ENCODE measurements around the gene PLD1.
"Not testable (repeated sequence)": the region's sequence is repeated elsewhere in the genome, so short reads cannot be mapped to it uniquely, and the experiment has no call there.

Gene PLD1

DNA sequence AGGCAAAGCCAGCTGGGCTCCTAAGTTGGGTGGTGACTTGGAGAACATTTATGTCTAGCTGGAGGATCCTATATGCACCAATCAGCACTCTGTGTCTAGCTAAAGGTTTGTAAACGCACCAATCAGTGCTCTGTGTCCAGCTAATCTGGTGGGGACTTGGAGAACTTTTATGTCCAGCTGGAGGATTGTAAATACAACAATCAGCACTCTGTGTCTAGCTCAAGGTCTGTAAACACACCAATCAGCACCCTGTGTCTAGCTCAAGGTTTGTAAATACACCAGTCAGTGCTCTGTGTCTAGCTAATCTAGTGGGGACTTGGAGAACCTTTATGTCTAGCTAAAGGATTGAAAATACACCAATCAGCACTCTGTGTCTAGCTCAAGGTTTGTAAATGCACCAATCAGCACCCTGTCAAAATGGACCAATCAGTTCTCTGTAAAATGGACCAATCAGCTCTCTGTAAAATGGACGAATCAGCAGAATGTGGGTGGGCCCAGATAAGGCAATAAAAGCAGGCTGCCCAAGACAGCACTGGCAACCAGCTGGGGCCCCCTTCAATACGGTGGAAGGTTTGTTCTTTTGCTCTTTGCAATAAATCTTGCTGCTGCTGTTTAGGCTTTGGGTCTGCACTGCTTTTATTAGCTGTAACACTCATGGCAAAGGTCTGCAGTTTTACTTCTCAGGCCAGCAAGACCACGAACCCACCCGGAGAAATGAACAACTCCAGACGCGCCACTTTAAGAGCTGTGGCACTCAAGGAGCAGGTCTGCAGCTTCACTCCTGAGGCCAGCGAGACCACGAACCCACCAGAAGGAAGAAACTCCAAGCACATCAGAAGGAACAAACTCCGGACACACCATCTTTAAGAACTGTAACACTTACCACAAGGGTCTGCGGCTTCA is 63.7 kb downstream of the PLD1 start:
- not testable (repeated sequence) for DNase-seq (ENCODE audit: low spot score)

DNA sequence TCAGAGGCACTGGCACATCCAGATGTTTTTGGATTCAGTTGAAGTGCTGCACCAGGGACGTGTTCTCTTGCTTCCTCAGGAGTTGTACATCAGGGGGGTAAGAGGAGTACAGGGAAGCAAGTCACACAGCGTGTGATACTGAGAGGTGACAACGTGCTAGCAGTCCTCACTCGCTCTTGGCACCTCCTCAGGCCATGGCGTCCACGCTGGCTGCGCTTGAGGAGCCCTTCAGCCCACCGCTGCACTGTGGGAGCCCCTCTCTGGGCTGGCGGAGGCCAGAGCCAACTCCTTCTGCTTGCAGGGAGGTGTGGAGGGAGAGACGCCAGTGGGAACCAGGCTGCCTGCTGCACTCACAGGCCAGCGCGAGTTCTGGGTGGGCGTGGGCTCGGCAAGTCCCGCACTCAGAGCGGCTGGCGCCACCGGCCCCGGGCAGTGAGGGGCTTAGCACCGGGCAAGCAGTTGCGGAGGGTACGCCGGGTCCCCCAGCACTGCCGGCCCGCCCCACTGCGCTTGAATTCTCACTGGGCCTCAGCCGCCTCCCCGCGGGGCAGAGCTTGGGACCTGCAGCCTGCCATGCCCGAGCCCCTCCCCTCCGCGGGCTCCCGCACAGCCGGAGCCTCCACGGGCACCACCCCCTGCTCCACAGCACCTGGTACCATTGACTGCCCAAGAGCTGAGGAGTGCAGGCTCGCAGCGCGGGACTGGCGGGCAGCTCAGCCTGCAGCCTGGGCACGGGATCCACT is 64.5 kb downstream of the PLD1 start:
- no peak for DNase-seq (ENCODE audit: low spot score)

DNA sequence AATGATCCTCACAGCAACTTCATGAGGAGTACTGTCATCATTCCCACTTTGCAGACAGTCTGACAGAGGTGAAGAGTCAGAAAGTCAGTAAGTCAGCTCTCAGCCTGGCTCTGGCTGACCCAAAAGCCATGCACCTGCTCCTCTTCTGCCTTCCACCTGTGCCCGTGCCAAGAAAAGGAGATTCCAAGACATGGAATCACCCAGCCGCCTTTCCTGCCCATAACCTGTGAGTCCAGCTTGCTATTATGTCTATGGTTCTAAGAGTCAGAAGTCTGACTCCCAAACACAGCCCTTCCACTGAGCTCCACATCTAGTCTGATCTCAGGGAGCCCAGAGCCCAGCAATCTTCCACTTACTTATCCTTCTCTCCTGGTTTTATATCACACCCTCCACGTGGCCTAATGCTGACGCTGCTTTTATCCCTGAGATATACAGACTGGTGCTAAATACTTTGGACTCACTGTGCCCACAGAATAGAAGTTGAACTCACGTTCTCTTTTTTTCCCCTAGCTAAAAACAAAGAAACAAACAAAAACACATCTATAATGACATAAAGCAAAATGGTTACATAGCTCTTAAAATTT is 66.0 kb downstream of the PLD1 start:
- no peak for DNase-seq (ENCODE audit: low spot score)

DNA sequence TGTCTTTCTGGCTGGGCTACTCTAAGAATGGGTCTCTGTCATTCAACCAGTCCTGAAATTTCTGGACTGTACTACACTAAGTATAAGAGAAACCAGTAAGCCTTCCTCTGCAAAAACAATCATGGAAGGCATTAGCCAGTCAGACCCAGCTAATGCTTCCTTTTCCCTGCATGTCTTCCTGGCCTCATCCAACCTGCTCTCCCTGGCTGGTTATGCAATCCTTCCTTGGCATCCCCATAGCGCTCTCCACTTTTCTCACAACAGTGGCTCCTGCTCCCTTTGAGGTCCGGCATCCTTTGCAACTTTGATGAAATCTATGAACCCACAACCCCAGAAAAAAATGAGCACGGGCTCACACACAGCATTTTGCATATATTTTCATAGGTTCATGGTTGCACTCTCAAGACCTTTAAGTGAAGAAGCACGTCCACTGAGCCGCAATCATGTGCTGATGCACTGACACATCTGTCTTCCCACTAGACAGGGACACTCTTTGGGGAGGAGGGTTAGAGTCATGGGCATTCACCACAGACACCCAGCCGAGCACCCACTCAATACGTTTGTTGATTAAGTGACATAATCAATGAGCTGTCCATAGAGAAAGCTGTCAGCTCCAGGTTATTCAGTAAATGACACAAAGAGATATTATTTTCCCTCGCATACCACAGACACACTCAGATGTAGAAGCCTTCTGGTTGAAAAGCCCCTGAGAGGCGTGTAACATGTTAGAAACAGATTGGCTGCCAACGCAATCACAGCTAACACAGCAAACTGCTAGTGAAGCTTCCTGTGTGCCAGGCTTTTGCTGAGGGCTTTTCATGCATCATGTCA is 66.7 kb downstream of the PLD1 start:
- no peak for DNase-seq (ENCODE audit: low spot score)

DNA sequence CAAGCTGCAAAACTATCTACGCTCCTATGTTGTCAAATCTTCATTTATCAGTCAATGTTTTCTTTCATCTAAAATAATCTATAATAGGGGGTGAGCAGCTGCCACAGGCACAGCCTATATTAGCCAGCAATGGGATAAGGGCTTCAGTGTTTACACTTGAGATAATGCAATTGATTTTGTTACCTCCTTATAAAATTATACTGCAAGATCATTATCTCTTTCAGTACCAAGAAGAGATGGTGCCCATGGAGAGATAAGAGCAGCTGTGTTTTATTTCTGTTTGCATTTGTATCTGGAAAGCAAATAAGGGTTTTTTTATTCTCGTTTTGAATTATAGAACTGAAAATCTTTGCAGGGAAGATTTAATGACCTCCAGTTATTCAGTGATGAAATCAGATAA is 68.9 kb downstream of the PLD1 start:
- no peak for DNase-seq (ENCODE audit: low spot score)

DNA sequence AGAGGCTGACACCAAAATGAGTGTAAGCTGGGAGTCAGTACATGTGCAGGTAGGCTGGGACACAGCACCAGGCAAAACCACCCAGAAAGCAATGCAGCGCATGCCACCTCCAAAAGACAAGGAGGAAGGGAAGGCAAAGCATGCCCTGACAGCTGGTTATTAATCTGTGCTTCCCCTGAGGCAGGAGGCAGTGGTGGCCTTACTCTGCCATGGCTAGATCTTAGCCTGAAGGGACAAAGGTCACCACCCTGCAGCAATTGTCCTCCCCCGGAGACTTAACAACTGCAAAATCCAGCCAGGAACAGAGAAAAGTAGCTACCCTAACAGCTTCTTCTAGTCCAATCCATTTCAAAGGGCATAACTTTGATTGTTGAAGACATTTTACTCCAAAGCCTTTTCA is 73.7 kb downstream of the PLD1 start:
- no peak for DNase-seq (ENCODE audit: low spot score)

DNA sequence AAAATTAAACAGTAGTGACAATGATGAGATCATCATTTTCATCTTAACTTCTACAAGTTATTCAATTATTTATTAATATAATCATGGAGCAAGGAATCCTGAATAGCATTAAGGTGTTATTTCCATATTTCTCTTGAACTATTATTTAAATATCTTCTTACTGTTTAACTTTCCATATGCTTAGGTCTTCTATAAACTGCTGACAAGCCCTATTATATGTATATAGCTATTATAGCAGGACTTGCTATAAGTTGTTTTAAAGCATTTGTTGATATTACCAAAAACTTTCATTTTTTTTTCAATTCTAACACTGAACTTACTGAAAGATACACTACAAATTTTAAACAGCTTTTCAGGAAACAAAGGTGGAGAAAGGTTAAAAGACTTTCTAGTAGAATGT is 76.7 kb downstream of the PLD1 start:
- no peak for DNase-seq (ENCODE audit: low spot score)

DNA sequence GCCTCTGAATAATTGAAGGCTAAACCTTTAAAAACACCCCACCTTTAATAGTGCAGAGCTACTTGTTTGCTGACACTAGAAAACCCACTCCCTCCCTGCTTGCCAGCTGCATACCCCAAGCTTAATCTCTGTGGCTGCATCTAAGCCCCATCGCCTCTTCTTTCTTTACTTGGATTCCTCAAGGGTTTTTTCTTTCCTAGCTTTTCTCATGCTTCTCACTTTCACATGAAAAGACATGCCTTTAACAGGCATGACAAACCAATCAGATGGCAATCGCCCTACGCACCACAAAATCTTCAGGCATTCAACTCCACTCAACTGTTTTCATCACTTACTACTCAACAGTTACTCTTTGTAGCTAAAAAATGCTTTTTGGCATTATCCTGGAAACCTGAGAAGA is 77.5 kb downstream of the PLD1 start:
- no peak for DNase-seq (ENCODE audit: low spot score)

DNA sequence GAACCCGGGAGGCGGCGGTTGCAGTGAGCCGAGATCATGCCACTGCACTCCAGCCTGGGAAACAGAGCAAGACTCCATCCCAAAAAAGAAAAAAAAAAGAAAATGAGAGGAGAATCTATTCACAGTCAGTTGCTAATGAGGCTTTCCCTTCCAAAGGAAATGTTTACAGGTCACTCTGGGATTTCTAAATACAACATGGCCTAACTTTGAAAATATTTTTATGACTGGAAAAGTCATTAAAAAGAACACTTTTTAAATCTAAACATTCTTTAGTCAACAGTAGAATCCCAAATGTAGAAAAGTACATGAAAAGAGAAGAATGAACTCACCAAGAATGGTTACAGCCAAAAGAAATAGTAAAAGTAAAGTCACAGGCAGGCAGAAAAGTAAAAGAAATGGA is 78.6 kb downstream of the PLD1 start:
- DNase-seq (ENCODE audit: low spot score): no peak

DNA sequence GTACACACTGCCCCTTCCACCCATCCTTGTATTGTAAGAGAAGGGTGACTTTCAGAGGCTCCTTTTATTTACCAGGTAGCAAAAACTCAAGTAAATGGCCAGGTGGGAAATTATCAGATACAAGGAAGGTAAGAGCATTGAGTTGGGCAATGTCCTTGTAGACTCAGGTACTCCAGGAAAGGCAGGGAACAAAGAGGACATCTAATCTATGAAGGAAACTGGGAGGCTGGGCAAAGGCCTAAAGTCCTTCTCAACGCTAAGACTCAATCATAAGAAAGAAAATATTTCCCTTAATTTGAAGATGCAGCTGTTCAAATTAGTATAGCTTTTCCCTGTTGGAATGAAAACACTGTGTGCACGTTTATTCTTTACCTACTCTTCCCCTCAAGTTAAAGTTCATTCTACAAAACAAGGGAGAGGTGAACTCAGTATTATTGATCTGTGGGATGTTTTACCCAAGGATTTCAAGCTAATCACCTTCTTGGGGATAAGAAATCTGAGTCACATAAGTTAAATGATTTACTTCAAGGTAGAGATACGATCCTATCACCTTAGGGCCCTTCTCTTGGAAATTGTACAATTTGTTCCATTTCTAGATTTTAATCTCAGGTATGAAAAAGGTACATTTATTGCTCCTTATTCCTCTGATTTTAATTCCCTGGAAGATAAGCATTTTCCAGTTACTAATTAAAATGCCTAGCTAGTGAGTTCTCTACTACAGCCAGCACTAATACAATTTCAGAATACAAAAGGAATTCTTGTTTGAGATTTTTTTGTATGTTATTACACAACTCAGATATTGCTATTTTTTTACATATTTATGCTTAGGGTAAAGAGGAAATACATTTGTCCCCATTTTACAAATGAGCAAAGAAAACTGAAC is 80.6 kb downstream of the PLD1 start:
- DNase-seq (ENCODE audit: low spot score): no peak

DNA sequence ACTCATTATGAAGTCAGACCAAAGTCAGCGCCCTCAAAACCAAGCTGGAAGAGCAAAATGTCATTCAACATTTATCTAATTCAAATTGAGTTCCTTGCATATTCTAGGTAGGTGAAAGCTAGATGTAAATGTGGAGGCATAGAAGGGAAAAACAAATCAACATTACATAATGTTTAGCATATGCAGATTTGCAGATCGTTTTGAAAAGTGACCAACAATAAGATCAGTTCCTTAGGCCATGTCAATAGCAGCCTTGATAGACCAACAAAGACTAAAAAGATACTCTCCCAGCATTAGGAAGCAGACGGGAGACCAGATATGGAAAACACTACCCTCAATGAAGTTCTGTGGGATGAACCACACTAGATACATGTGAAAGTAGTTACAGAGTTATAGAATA is 83.0 kb downstream of the PLD1 start:
- no peak for DNase-seq (ENCODE audit: low spot score)

DNA sequence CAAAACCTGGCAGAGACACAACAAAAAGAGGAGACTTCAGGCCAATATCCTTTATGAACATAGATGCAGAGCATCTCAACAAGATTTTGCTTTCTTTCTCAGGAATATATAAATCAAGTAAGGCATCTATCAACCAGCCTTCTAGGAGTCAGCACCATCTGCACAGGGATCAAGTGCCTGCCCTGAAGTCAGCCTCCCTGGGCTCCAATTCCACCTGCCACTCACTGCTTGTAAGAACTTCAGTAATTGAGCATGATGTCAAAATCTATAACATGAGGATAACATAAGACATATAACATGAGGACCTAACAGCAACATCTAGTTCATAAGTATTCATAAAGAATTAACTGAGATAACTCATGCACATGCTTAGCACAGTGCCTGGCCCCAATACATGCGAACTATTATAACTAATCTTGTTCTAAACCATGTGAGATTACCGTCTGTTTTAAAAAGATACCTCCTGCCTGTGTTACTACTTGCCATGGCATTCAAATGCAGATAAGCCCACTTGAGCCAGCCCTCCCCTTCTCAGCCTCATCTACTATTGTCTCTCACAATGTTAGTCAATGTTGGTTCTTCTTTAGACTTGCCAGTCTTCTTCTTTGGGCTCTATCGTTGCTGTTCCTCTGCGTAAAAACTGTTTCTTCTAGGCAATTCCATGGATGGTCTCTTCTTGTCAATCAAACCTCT is 91.6 kb downstream of the PLD1 start:
- DNase-seq (ENCODE audit: low spot score): no peak

DNA sequence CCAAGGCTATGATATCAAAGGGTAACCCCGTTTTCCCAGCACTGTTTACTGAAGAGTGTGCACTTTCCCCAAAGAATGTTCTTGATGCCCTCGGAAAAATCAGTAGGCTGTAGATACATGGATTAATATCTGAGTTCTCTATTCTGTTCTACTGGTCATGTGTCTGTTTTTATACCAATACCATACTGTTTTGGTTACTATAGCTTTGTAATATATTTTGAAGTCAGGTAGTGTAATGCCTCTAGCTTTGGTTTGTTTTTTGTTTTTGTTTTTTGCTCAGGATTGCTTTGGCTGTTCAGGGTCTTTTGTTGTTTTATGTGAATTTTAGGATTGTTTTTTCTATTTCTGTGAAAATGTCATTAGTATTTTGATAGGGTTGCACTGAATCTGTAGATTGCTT is 95.1 kb downstream of the PLD1 start:
- no peak for DNase-seq (ENCODE audit: low spot score)

DNA sequence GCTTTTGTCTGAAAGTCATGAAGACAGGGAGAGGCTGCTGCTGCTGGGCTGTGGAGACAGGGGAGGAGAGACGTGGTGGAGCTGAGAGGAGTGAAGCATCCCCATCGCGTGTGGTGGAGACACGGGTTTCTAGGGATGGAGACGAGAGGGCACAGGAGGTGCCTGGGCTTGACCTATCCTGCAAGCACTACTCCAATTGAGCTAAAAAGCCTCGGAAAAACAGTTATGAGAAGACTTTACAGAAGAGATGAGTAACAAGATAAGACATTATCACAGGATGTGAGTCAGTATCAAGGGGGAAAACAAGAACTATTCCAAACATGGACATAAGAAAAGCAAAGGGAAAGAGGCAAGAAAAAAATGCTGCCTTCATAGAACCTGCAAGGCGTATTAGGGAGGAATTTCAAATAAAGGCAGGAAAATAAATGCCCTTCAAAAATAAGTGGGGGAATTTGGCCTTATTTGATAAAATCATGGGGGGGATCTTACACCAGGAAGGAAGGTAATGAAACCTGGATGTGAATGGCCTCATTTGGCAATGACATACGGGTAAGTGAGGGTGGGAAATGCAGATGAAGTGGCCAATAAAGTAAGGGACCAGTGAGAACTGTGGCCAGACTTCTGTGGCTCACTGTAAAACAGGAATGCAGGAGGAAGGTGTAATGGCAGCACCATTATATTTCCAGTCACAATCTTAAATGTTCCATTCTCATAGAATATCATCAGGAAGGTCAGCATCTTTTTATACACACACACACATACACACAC is 97.9 kb downstream of the PLD1 start:
- DNase-seq (ENCODE audit: low spot score): no peak

DNA sequence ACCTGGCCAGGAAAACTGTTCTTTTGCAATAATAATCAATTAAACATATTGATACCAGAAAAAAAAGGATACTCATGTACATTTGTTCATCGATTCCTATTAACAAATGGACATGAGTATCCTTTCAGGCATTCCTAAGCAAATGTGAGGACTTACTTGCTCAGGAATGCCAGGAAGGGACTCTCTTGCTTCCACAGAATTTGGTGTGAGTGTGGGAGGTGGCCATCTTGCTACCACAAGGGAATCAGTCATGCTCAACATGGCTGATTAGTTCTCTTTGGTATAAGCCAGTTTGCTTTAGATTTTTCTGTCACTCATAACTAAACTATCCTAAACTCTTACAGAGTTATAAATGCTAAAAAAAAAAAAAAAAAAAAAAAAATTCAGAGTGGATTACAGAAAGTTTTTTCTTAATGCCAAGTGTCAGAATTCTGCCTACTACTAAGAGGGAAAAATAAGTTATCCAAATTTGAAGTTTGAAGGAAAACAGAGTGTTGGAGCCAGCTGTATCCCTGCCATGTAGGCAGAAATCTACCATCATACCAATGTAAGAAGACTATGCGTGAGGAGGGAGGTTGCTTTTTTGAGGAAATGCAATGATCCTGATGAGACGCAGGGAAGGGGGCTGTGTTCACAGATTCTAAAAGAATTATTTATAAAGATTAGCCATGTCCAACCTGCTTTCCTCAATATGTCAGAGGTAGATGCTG is 98.7 kb downstream of the PLD1 start:
- DNase-seq (ENCODE audit: low spot score): no peak

DNA sequence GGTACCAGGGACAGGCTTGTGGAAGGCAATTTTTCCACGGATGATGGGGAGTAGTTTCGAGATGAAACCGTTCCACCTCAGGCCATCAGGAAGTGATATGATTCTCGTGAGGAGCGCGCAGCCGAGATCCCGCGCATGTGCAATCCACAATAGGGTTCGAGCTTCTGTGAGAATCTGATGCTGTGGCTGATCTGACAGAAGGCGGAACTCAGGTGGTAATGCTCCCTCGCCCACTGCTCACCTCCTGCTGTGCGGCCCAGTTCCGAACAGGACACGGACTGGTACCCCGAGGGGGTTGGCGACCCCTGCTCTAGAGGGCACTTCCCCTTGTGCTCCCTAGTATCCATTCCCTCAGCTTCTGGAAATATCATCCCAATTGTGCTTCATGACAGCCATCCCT is 99.9 kb downstream of the PLD1 start:
- no peak for DNase-seq (ENCODE audit: low spot score)

DNA sequence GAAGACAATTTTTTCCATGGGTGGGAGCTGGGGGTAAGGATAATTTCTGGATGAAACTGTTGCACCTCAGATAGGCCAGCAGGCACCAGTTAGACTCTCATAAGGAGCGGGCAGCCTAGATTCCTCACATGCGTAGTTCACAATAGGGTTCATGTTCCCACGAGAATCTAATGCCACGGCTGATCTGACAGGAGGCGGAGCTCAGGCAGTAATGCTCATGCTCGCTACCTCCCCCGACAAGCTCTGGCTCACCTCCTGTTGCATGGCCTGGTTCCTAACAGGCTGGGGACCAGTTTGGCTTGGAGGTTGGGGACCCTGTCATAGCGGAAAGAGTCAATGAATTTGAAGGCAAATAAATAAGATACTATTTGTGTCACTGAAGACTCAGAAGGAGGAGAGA is 105.5 kb downstream of the PLD1 start:
- no peak for DNase-seq (ENCODE audit: low spot score)

DNA sequence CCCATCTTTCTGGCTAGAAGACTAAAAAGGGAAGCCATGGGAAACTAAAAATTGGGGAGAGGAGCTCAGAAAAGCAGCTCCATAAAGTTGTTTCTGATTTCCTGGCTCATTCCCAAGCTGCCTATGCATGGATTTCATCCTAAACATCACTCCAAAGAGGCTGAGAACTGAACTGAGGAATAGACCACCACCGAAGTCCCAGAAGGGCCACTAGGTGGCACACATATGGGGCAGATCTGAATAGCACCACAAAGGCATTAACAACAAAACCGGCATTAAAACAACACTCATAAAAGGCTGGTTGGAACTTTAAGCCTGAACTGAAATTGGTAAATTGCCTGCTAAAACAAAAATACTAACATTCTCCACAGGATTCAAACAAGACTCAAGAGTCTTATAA is 106.3 kb downstream of the PLD1 start:
- no peak for DNase-seq (ENCODE audit: low spot score)

DNA sequence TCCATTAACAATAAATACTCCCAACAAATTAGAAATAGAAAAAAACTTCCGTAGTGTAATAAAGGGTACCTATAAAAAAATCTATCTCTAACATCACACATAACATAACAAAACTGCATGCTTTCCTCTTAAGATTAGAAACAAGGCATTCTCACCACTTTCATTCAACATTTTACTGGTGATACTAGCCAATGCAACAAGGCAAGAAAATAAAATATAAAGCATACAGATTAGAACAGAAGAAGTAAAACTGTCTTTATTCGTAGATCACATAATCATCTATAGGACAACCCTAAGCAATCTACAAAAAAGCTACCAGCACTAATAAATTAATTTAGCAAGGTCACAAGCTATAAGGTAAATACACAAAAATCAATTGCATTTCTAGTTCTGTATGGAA is 107.1 kb downstream of the PLD1 start:
- no peak for DNase-seq (ENCODE audit: low spot score)

Data from putamen (tissue), 1 donor.